HG03469 (cell line): Measurements from ENCODE around the gene ELAVL1.
A peak's percentile ranks its signal among the peaks of the same experiment; 100 is the strongest.

Source experiments
- ATAC-seq: cut with Tn5 transposase; IDR thresholded peaks from one replicate; pipeline ENCODE4 v1.9.1; 2021; ENCODE audit warnings: mild to moderate bottlenecking, moderate library complexity, moderate number of reproducible peaks; ENCODE audit not compliant: unreplicated experiment

ELAVL1 gene

GRCh38 chr19:8022275-8022674, 16.8 kb upstream of the ELAVL1 start:
- no peak for ATAC-seq

- no peak for ATAC-seq
Measured at GRCh38 chr19:8021374-8021773, 15.9 kb upstream of the ELAVL1 start.

GRCh38 chr19:8020681-8021080, 15.2 kb upstream of the ELAVL1 start:
- no peak for ATAC-seq

- ATAC-seq = no peak
Measured at GRCh38 chr19:8017808-8018207, 12.4 kb upstream of the ELAVL1 start.

- ATAC-seq = peak; percentile 11
Measured at GRCh38 chr19:8004723-8005513, 523 bp downstream of the ELAVL1 start.

- no peak for ATAC-seq
Measured at GRCh38 chr19:8004001-8004400, 1.4 kb downstream of the ELAVL1 start.

- no peak for ATAC-seq
Measured at GRCh38 chr19:8001995-8002849, 3.2 kb downstream of the ELAVL1 start.

- ATAC-seq = no peak
Measured at GRCh38 chr19:8001651-8001994, 3.8 kb downstream of the ELAVL1 start.

GRCh38 chr19:8000298-8001038, 5.0 kb downstream of the ELAVL1 start:
- ATAC-seq = no peak

- no peak for ATAC-seq
Measured at GRCh38 chr19:7999376-7999775, 6.1 kb downstream of the ELAVL1 start.

GRCh38 chr19:7997809-7998480, 7.5 kb downstream of the ELAVL1 start:
- ATAC-seq = no peak

- no peak for ATAC-seq
Measured at GRCh38 chr19:7996883-7997282, 8.6 kb downstream of the ELAVL1 start.

GRCh38 chr19:7995810-7996158, 9.7 kb downstream of the ELAVL1 start:
- ATAC-seq = no peak

- no peak for ATAC-seq
Measured at GRCh38 chr19:7994928-7995809, 10.3 kb downstream of the ELAVL1 start.

- ATAC-seq = no peak
Measured at GRCh38 chr19:7994114-7994513, 11.3 kb downstream of the ELAVL1 start.

GRCh38 chr19:7993560-7993959, 11.9 kb downstream of the ELAVL1 start:
- ATAC-seq = no peak

- ATAC-seq = no peak
Measured at GRCh38 chr19:7992575-7992974, 12.9 kb downstream of the ELAVL1 start.

GRCh38 chr19:7989071-7989575, 16.3 kb downstream of the ELAVL1 start:
- no peak for ATAC-seq

- no peak for ATAC-seq
Measured at GRCh38 chr19:7988307-7988706, 17.1 kb downstream of the ELAVL1 start.
